ENCODE measurements around the gene ARHGAP28. TPM values are rescaled to one million over a fixed set of nuclear protein-coding genes. Genes with fewer than 3 reads are reported as not detected.
A peak's percentile ranks its signal among the peaks of the same experiment; 100 is the strongest.

The ARHGAP28 gene
- total RNA-seq, 3 donors from 2014 or later: 2.0 to 6.8 (median 2.6) TPM

DNA sequence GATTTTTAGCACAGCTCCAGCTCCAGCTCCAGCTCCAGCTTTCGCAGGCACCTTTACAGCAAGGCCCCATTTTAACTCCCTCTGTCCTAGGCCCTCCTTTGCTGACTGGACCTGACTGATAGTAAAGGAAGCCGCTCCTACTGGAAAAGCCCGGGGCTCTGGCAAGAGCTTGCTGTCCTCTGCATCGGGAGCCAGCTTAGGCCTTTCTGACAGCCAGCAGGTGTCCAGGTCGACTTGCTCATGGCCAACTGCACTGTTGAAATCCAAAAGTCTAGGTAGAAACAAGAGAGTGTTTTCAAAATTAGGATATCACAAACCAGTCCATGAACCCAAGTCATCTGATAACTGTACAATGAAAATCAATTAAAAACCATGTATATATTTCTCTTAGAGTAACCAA lies 227.0 kb downstream of the ARHGAP28 start:
- DNase-seq: no peak
- no peaks in the 10 kb centered on the region for H3K36me3 ChIP-seq (ENCODE audit: low read depth)
- H3K4me3 ChIP-seq: no peak overlapping the region
- intact Hi-C loops (cut with DNase I, micrococcal nuclease): no loop called here
- ATAC-seq: no peak
- H3K9me3 ChIP-seq: no peaks in the 10 kb centered on the region
- TF ChIP-seq, protein P1, sequence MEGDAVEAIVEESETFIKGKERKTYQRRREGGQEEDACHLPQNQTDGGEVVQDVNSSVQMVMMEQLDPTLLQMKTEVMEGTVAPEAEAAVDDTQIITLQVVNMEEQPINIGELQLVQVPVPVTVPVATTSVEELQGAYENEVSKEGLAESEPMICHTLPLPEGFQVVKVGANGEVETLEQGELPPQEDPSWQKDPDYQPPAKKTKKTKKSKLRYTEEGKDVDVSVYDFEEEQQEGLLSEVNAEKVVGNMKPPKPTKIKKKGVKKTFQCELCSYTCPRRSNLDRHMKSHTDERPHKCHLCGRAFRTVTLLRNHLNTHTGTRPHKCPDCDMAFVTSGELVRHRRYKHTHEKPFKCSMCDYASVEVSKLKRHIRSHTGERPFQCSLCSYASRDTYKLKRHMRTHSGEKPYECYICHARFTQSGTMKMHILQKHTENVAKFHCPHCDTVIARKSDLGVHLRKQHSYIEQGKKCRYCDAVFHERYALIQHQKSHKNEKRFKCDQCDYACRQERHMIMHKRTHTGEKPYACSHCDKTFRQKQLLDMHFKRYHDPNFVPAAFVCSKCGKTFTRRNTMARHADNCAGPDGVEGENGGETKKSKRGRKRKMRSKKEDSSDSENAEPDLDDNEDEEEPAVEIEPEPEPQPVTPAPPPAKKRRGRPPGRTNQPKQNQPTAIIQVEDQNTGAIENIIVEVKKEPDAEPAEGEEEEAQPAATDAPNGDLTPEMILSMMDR (IDR thresholded peaks at IDR 0.05): no peak
- H3K4me1 ChIP-seq (ENCODE audit: low read depth): peaks cover 4% of the 10 kb centered on the region

DNA sequence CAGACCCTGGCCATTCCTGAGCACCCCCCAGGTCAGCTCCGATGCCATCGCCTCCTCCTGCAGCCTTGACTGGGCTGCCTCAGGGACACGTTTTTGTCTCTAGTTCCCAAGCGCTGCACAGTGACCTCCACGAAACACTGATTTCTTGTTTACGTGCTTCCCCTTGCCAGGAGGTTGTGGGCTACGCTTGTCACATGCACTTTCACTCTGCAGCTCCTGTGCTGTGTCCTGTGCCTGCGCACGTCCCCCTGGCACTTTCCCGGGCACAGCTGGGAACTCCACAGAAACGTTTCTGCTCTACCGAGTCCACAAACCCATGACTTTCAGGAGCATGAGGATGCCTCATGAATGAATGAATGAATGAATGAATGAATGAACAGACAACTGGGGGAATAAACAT lies 227.5 kb downstream of the ARHGAP28 start:
- DNase-seq (no peak), ATAC-seq (no peak)
- TF ChIP-seq, protein P1 (IDR thresholded peaks at IDR 0.05): no peak
- no peaks in the 10 kb centered on the region for H3K9me3 ChIP-seq
- intact Hi-C loops (cut with DNase I, micrococcal nuclease): no loop called here
- H3K36me3 ChIP-seq (ENCODE audit: low read depth): no peaks in the 10 kb centered on the region
- H3K4me3 ChIP-seq: no peak overlapping the region
- H3K4me1 ChIP-seq (ENCODE audit: low read depth): no peaks in the 10 kb centered on the region

DNA sequence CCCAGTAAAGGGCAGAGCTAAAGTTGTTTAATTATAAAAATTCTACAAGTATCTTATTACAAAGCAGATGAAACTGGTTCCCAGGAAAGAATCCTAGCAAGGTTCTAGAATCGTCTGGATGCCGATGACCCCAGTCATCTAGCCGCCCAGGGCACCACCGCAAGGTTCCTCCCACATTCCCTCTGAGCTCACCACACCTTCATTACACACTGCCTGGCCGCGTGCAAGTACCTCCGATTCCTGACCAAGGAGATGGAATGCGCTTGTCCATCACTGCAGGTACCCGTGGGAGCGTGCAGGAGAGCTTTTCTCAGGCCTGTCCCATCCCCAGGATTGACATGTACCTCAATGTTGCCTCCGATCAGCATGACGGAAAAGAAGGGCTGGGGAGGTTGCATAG lies 229.6 kb downstream of the ARHGAP28 start:
- no peaks in the 10 kb centered on the region for H3K9me3 ChIP-seq
- TF ChIP-seq, protein P1 (IDR thresholded peaks at IDR 0.05): no peak
- no peaks in the 10 kb centered on the region for H3K36me3 ChIP-seq (ENCODE audit: low read depth)
- H3K4me3 ChIP-seq: no peak overlapping the region
- DNase-seq: no peak
- no peak for ATAC-seq
- intact Hi-C loops (cut with DNase I, micrococcal nuclease): no loop called here
- H3K4me1 ChIP-seq (ENCODE audit: low read depth): peaks cover 15% of the 10 kb centered on the region

DNA sequence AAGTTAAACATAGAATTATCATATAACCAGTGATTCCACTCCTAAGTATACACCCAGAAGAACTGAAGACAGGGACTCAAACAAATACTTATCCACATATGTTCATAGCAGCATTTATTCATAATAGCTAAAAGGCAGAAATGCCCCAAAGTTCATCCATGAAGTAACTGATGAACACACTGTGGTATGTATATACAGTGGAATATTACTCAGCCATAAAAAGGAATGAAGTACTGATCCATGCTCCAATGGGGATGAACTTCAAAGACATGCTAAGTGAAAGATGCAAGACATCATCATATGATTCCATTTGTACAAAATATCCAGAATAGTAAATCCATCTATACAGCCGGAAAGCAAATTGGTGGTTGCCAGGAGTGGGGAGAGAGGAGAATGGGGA lies 230.6 kb downstream of the ARHGAP28 start:
- Histone ChIP-seq H3K4me1 (ENCODE audit: low read depth) (peaks cover 15% of the 10 kb centered on the region), H3K4me3 (no peak overlapping the region), H3K36me3 (ENCODE audit: low read depth) (no peaks in the 10 kb centered on the region), H3K9me3 (no peaks in the 10 kb centered on the region)
- ATAC-seq: no peak
- TF ChIP-seq, protein P1 (IDR thresholded peaks at IDR 0.05): no peak
- intact Hi-C loops (cut with DNase I, micrococcal nuclease): no loop called here
- DNase-seq: no peak

DNA sequence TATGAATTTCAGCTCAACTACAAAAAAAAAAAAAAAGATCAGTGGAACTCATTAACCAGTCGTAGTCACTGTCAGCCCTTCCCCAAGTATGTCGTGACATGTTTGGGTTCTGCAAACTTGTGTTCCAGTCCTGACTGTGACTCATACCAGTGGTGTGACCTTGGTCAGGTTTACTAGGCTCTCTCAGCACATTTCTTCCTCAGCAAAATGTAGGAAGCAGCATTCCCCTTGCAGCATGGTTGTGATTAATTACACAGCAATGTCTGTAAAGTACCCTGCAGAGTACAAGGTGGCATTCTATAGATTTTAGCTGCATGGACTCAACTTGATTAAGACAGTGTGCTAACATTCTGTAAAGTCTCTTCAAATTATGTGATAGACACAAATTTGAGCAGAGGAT lies 231.1 kb downstream of the ARHGAP28 start:
- Histone ChIP-seq H3K4me3 (no peak overlapping the region), H3K4me1 (ENCODE audit: low read depth) (peaks cover 15% of the 10 kb centered on the region), H3K36me3 (ENCODE audit: low read depth) (no peaks in the 10 kb centered on the region), H3K9me3 (no peaks in the 10 kb centered on the region)
- TF ChIP-seq, protein P1 (IDR thresholded peaks at IDR 0.05): no peak
- DNase-seq (no peak), ATAC-seq (peak; percentile 9)
- intact Hi-C loops (cut with DNase I, micrococcal nuclease): no loop called here

DNA sequence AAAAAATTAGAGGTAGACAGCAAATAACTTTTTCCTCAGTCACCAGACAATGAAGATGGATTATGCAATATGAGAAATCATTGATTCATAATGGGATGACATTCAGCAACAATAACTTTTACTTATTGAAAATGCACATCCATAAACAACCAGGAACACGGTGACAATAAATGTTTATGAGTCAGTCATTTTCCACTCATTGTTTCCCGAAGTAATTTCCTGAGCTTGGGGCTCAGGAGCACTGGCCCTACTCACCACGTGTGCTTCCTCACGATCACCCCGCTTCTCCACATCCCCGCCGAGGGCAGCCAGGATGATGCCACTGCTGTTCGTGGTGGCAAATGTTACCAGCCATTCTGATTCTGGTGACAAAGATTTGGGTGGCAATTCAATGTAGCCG lies 231.8 kb downstream of the ARHGAP28 start:
- Histone ChIP-seq H3K4me3 (no peak overlapping the region), H3K36me3 (ENCODE audit: low read depth) (no peaks in the 10 kb centered on the region), H3K9me3 (no peaks in the 10 kb centered on the region), H3K4me1 (ENCODE audit: low read depth) (peaks cover 15% of the 10 kb centered on the region)
- peak; percentile 36 for ATAC-seq
- intact Hi-C loops (cut with DNase I, micrococcal nuclease): no loop called here
- TF ChIP-seq, protein P1 (IDR thresholded peaks at IDR 0.05): no peak
- no peak for DNase-seq

Data from mucosa of descending colon (tissue), 3 donors.